ENCODE measurements around the gene FLNC. TPM values are rescaled to one million over a fixed set of nuclear protein-coding genes. Genes with fewer than 3 reads are reported as not detected.
A peak's percentile ranks its signal among the peaks of the same experiment; 100 is the strongest.

Gene FLNC
- total and polyA plus RNA-seq, 9 of the 15 experiments (the other 6 are each of a cell fraction or from before 2014, with no cell fraction given): 0.90 to 155 (median 28.8) TPM

DNA sequence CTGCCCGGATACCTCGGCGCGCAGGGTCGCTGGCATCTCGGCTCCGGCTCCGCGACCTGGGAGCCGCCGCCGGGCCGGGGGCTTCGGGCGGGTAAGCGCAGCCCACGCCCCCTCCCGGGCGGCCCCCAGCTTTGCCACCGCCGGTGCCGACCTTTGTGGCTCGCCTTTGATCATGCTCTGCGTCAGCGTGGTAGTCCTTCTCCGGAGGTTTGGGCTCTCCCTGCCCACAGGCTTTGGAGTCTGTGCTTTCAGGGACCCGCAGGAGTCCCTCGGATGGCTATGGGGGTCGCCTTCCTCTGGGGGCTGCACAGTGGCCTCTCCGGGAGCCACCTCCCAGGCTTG is 39.7 kb downstream of the FLNC start (continued):
- 0 out of 2 replicates have a peak, but pooled peaks have one; percentile 3 for TF ChIP-seq RBFOX2 (IDR thresholded peaks at IDR 0.05; ENCODE audit: low read depth, low read length)
- TF ChIP-seq ID3 (CRISPR knock-in tag; IDR thresholded peaks at IDR 0.05): no peak
- TF ChIP-seq ID3 (tag; IDR thresholded peaks at IDR 0.05): no peak
- no peak for TF ChIP-seq ETV6 (IDR thresholded peaks at IDR 0.05; ENCODE audit: borderline replicate concordance in 1 of 2, low read depth in 2 of 2, low read length in 1 of 2)
- TF ChIP-seq ETV6 (CRISPR knock-in tag; IDR thresholded peaks at IDR 0.05; ENCODE audit: borderline replicate concordance): no peak
- no peak for TF ChIP-seq TBL1XR1 (IDR thresholded peaks at IDR 0.05; ENCODE audit: low read length in 2 of 2)
- TF ChIP-seq, protein P1, sequence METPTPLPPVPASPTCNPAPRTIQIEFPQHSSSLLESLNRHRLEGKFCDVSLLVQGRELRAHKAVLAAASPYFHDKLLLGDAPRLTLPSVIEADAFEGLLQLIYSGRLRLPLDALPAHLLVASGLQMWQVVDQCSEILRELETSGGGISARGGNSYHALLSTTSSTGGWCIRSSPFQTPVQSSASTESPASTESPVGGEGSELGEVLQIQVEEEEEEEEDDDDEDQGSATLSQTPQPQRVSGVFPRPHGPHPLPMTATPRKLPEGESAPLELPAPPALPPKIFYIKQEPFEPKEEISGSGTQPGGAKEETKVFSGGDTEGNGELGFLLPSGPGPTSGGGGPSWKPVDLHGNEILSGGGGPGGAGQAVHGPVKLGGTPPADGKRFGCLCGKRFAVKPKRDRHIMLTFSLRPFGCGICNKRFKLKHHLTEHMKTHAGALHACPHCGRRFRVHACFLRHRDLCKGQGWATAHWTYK (CRISPR knock-in tag; IDR thresholded peaks at IDR 0.05): no peak
- TF ChIP-seq ZBTB7A (IDR thresholded peaks at IDR 0.05; ENCODE audit: borderline replicate concordance, control insufficient read depth, low read depth, low read length): 0 out of 2 replicates have a peak, but pooled peaks have one; percentile 1

DNA sequence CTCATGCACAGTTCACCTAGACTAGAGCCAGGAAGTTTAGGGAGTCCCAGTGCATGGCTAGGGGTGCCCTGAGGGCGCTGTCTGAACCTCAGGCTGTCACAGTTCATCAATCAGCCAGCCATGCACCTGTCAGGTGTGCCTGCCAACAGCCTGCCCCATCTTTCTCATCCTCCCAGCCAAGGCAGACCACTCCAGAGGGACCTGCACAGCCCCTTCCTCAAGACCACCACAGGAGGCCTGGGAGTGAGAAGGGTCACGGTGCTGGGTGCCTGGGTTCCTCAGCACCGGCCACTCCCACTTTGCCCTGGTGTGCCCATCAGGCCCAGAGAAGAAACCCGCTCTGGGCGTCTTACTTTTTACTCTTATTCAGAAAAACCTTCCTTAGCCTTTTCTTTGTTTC is 40.8 kb downstream of the FLNC start:
- peaks cover 7% of the 10 kb centered on the region; the same call in 1 of the 3 replicates for H3K79me2 ChIP-seq (ENCODE audit: control insufficient read depth, insufficient read depth, low read length)
- no TSS peak for BruUV-seq (replicated peaks)
- POLR2A ChIA-PET: interaction anchor here (0.6 kb wide), 1 partner anchor 26 kb away, joined by 3 read pairs; no protein-coding TSS in a partner anchor
- TF ChIP-seq ELK3 (CRISPR knock-in tag; IDR thresholded peaks at IDR 0.05) (no peak), TCF3 (CRISPR knock-in tag; IDR thresholded peaks at IDR 0.05) (no peak), PCBP1 (IDR thresholded peaks at IDR 0.05; ENCODE audit: low read depth, low read length, poor library complexity, severe bottlenecking) (no peak), KHSRP (IDR thresholded peaks at IDR 0.05) (no peak), SMARCA4 (IDR thresholded peaks at IDR 0.05) (no peak), RBM22 (IDR thresholded peaks at IDR 0.05; ENCODE audit: low read depth, low read length, poor library complexity, severe bottlenecking) (no peak)
- TF ChIP-seq, protein P2, sequence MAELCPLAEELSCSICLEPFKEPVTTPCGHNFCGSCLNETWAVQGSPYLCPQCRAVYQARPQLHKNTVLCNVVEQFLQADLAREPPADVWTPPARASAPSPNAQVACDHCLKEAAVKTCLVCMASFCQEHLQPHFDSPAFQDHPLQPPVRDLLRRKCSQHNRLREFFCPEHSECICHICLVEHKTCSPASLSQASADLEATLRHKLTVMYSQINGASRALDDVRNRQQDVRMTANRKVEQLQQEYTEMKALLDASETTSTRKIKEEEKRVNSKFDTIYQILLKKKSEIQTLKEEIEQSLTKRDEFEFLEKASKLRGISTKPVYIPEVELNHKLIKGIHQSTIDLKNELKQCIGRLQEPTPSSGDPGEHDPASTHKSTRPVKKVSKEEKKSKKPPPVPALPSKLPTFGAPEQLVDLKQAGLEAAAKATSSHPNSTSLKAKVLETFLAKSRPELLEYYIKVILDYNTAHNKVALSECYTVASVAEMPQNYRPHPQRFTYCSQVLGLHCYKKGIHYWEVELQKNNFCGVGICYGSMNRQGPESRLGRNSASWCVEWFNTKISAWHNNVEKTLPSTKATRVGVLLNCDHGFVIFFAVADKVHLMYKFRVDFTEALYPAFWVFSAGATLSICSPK (IDR thresholded peaks at IDR 0.05; ENCODE audit: borderline replicate concordance): no peak
- TF ChIP-seq, protein P3, sequence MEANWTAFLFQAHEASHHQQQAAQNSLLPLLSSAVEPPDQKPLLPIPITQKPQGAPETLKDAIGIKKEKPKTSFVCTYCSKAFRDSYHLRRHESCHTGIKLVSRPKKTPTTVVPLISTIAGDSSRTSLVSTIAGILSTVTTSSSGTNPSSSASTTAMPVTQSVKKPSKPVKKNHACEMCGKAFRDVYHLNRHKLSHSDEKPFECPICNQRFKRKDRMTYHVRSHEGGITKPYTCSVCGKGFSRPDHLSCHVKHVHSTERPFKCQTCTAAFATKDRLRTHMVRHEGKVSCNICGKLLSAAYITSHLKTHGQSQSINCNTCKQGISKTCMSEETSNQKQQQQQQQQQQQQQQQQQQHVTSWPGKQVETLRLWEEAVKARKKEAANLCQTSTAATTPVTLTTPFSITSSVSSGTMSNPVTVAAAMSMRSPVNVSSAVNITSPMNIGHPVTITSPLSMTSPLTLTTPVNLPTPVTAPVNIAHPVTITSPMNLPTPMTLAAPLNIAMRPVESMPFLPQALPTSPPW (CRISPR knock-in tag; IDR thresholded peaks at IDR 0.05): no peak

More for the DNA sequence above, 40.8 kb downstream of the FLNC start:
- Histone ChIP-seq H3K4me1 (replicated peaks in 1 of 2; ENCODE audit: control insufficient read depth in 2 of 2, insufficient read depth in 2 of 2, low read length in 2 of 2) (peaks cover 0 to 30% of the 10 kb centered on the region in 2 experiments; a peak in 3 of 5 replicates), H3K27ac (ENCODE audit: extremely low read depth, low read depth, low read length) (no peak overlapping the region), H3K9ac (ENCODE audit: insufficient read depth in 1 of 2, low read depth in 2 of 2, low read length in 2 of 2) (peak overlapping the region in 1 of 2 experiments; percentile 70; a peak in 2 of 4 replicates), H3K4me3 (no peak overlapping the region), H2AFZ (ENCODE audit: low read depth, low read length) (no peak overlapping the region), H3K9me3 (replicated peaks; ENCODE audit: control insufficient read depth, insufficient read depth, low read depth, low read length) (no peaks in the 10 kb centered on the region), H3K36me3 (ENCODE audit: control insufficient read depth, insufficient read depth, low read length) (peaks cover 24% of the 10 kb centered on the region), H4K20me1 (replicated peaks; ENCODE audit: control insufficient read depth, insufficient read depth, low read length) (no peaks in the 10 kb centered on the region; the same call in 1 of the 2 replicates), H3K27me3 (ENCODE audit: control insufficient read depth in 2 of 2, insufficient read depth in 2 of 2, low read length in 2 of 2) (no peaks in the 10 kb centered on the region), H3K9me1 (ENCODE audit: control insufficient read depth, insufficient read depth, low read length) (no peaks in the 10 kb centered on the region), H3K4me2 (ENCODE audit: insufficient read depth, low read length) (no peak overlapping the region)
- CTCF ChIA-PET (ENCODE audit: low intra/inter-chr PET ratio): no interaction called here
- in situ Hi-C loops (cut with MboI) (no loop called here), intact Hi-C loops (cut with micrococcal nuclease) (no loop called here)
- 60% methylated on average over 5 of the region's 5 CpGs for WGBS (ENCODE audit: insufficient coverage, low coverage, missing lambda C conversion rate)
- no peak for ATAC-seq
- no peak for FAIRE-seq
- no peak for DNase-seq (ENCODE audit: extremely low read depth in 1 of 4, low spot score in 3 of 4)
